ENCODE data around the gene LRRC75A. TPM values are rescaled to one million over a fixed set of nuclear protein-coding genes. Genes with fewer than 3 reads are reported as not detected.

Gene LRRC75A
- total RNA-seq, 3 donors from 2014 or later (not counting 1 experiment from before 2014, with no cell fraction given), result 2.6 to 3.0 (median 3.0) TPM

DNA sequence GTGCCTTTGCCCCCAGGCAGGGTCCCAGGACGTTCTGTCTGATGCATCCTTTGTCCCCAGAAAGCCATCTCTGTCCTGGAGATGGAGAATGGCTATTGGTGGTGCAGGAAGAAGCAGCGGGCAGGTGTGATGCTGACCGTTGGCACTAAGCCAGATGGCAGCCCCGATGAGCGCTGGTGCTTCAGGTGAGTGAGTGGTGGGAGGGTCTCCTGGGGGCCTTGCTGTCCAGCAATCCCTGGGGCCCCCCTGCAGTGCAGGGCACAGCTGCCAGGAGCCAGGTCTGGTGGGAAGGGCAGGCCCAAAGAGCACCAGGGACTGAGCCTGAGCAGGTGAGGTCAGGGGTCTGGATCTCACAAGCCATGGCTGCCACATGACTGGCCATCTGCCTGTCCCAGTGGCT, 58.5 kb downstream of the LRRC75A start:
- Histone ChIP-seq H3K27ac (ENCODE audit: low read length) (no peak overlapping the region), H3K36me3 (ENCODE audit: control insufficient read depth, insufficient read depth, low read length) (peaks cover 29% of the 10 kb centered on the region), H3K4me1 (ENCODE audit: control insufficient read depth, insufficient read depth, low read length) (peaks cover 5% of the 10 kb centered on the region), H3K27me3 (ENCODE audit: control insufficient read depth, insufficient read depth, low read length) (no peaks in the 10 kb centered on the region), H3K9me3 (ENCODE audit: control insufficient read depth, insufficient read depth, low read length) (no peaks in the 10 kb centered on the region), H3K4me3 (ENCODE audit: low read length) (no peak overlapping the region)
- DNase-seq (no peak), ATAC-seq (no peak)
- Mint-ChIP-seq H3K4me3 (no peak overlapping the region), H3K36me3 (no peaks in the 10 kb centered on the region), H3K27me3 (ENCODE audit: low read depth in 2 of 2) (no peaks in the 10 kb centered on the region), H3K27ac (no peak overlapping the region), H3K4me1 (peaks cover 19 to 40% of the 10 kb centered on the region in 2 donors), H3K9me3 (no peaks in the 10 kb centered on the region)
- TF ChIP-seq, protein P1, sequence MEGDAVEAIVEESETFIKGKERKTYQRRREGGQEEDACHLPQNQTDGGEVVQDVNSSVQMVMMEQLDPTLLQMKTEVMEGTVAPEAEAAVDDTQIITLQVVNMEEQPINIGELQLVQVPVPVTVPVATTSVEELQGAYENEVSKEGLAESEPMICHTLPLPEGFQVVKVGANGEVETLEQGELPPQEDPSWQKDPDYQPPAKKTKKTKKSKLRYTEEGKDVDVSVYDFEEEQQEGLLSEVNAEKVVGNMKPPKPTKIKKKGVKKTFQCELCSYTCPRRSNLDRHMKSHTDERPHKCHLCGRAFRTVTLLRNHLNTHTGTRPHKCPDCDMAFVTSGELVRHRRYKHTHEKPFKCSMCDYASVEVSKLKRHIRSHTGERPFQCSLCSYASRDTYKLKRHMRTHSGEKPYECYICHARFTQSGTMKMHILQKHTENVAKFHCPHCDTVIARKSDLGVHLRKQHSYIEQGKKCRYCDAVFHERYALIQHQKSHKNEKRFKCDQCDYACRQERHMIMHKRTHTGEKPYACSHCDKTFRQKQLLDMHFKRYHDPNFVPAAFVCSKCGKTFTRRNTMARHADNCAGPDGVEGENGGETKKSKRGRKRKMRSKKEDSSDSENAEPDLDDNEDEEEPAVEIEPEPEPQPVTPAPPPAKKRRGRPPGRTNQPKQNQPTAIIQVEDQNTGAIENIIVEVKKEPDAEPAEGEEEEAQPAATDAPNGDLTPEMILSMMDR (IDR thresholded peaks at IDR 0.05), result no peak
- intact Hi-C loops (cut with micrococcal nuclease), result no loop called here
- WGBS (ENCODE audit: insufficient coverage), result 82% methylated on average over 5 of the region's 5 CpGs

DNA sequence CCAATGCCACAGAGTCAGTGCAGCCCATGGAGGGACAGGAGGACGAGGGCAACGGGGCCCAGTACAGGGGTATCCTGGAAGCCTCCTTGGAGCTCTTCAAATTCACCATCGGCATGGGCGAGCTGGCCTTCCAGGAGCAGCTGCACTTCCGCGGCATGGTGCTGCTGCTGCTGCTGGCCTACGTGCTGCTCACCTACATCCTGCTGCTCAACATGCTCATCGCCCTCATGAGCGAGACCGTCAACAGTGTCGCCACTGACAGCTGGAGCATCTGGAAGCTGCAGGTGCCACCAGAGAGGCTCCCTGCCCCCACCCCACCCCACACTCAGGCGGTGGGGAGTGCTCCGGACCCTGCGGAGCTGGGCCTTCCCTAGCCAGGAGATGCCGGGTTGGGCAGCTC, 60.0 kb downstream of the LRRC75A start:
- peak overlapping the region in 1 of 2 donors; percentile 56 for H3K27ac Mint-ChIP-seq
- no peak overlapping the region for H3K4me3 ChIP-seq (ENCODE audit: low read length)
- no peaks in the 10 kb centered on the region for H3K27me3 ChIP-seq (ENCODE audit: control insufficient read depth, insufficient read depth, low read length)
- no peak overlapping the region for H3K27ac ChIP-seq (ENCODE audit: low read length)
- WGBS (ENCODE audit: insufficient coverage), result 97% methylated on average over 15 of the region's 15 CpGs
- H3K27me3 Mint-ChIP-seq (ENCODE audit: low read depth in 2 of 2), result no peaks in the 10 kb centered on the region
- no peak for DNase-seq
- no peaks in the 10 kb centered on the region for H3K4me1 ChIP-seq (ENCODE audit: control insufficient read depth, insufficient read depth, low read length)
- H3K4me1 Mint-ChIP-seq, result peaks cover 13 to 29% of the 10 kb centered on the region in 2 donors
- no peaks in the 10 kb centered on the region for H3K9me3 ChIP-seq (ENCODE audit: control insufficient read depth, insufficient read depth, low read length)
- no peaks in the 10 kb centered on the region for H3K9me3 Mint-ChIP-seq
- no peak for ATAC-seq
- intact Hi-C loops (cut with micrococcal nuclease), result no loop called here
- TF ChIP-seq, protein P1 (IDR thresholded peaks at IDR 0.05), result no peak
- no peak overlapping the region for H3K4me3 Mint-ChIP-seq
- H3K36me3 ChIP-seq (ENCODE audit: control insufficient read depth, insufficient read depth, low read length), result peaks cover 41% of the 10 kb centered on the region
- H3K36me3 Mint-ChIP-seq, result no peaks in the 10 kb centered on the region

DNA sequence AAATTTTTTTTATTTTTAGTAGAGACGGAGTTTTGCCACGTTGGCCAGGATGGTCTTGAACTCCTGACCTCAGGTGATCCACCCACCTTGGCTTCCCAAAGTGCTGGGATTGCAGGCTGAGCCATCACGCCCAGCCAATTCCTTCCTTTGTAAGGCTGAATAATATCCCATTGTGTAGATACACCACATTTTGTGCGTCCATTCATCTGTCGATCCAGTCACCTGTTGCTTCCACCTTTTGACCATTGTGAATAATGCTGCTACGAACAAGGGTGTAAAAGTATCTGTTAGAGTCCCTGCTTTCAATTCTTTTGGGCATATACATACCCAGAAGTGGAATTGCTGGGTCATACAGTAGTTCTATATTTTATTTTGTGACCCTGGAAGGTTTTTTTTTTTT, 61.3 kb downstream of the LRRC75A start:
- ATAC-seq (no peak), DNase-seq (no peak)
- TF ChIP-seq, protein P1 (IDR thresholded peaks at IDR 0.05), result no peak
- Mint-ChIP-seq H3K9me3 (no peaks in the 10 kb centered on the region), H3K27me3 (ENCODE audit: low read depth in 2 of 2) (no peaks in the 10 kb centered on the region), H3K4me3 (no peak overlapping the region), H3K36me3 (no peaks in the 10 kb centered on the region), H3K27ac (peak overlapping the region in 1 of 2 donors; percentile 43), H3K4me1 (peaks cover 4 to 17% of the 10 kb centered on the region in 2 donors)
- Histone ChIP-seq H3K27ac (ENCODE audit: low read length) (no peak overlapping the region), H3K9me3 (ENCODE audit: control insufficient read depth, insufficient read depth, low read length) (no peaks in the 10 kb centered on the region), H3K4me1 (ENCODE audit: control insufficient read depth, insufficient read depth, low read length) (no peaks in the 10 kb centered on the region), H3K27me3 (ENCODE audit: control insufficient read depth, insufficient read depth, low read length) (no peaks in the 10 kb centered on the region), H3K4me3 (ENCODE audit: low read length) (no peak overlapping the region), H3K36me3 (ENCODE audit: control insufficient read depth, insufficient read depth, low read length) (peaks cover 54% of the 10 kb centered on the region)
- WGBS (ENCODE audit: insufficient coverage), result 94% methylated on average over 6 of the region's 6 CpGs
- intact Hi-C loops (cut with micrococcal nuclease), result no loop called here

DNA sequence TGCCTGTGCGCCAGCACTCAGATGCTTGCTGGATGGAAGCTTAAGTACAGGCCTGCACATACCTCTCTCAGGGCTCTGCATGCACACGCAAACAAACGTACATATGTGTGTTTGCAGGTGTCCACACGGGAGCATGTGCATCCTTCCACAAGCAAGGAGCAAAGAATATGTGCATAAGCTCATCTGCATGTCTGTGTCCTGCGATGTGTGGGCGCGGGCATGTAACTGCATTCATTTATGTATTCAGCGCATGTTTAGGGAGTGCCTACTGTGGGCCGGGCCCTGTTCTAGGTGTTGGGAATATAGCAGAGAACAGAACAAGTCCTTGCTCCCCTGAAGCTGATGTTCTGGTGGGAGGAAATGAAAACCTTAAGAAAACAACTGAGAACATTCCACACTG, 62.9 kb downstream of the LRRC75A start:
- intact Hi-C loops (cut with micrococcal nuclease), result no loop called here
- Histone ChIP-seq H3K27me3 (ENCODE audit: control insufficient read depth, insufficient read depth, low read length) (no peaks in the 10 kb centered on the region), H3K9me3 (ENCODE audit: control insufficient read depth, insufficient read depth, low read length) (no peaks in the 10 kb centered on the region), H3K36me3 (ENCODE audit: control insufficient read depth, insufficient read depth, low read length) (peaks cover 60% of the 10 kb centered on the region), H3K27ac (ENCODE audit: low read length) (no peak overlapping the region), H3K4me3 (ENCODE audit: low read length) (no peak overlapping the region), H3K4me1 (ENCODE audit: control insufficient read depth, insufficient read depth, low read length) (no peaks in the 10 kb centered on the region)
- no peaks in the 10 kb centered on the region for H3K36me3 Mint-ChIP-seq
- H3K9me3 Mint-ChIP-seq, result no peaks in the 10 kb centered on the region
- H3K27me3 Mint-ChIP-seq (ENCODE audit: low read depth in 2 of 2), result no peaks in the 10 kb centered on the region
- 96% methylated on average over 9 of the region's 9 CpGs for WGBS (ENCODE audit: insufficient coverage)
- H3K4me1 Mint-ChIP-seq, result peaks cover 0 to 15% of the 10 kb centered on the region in 2 donors
- no peak for DNase-seq
- TF ChIP-seq, protein P1 (IDR thresholded peaks at IDR 0.05), result no peak
- H3K4me3 Mint-ChIP-seq, result no peak overlapping the region
- H3K27ac Mint-ChIP-seq, result peak overlapping the region; percentile 43 to 75
- ATAC-seq, result peak in 1 of 3 donors; percentile 3
